HepG2 (cell line): ENCODE data around the gene A3GALT2. TPM values are rescaled to one million over a fixed set of nuclear protein-coding genes. Genes with fewer than 3 reads are reported as not detected.
A peak's percentile ranks its signal among the peaks of the same experiment; 100 is the strongest.

Source experiments
- ARHGAP35 ChIP-seq: sonication (generic); formaldehyde crosslinking; IDR thresholded peaks from 2 replicates; pipeline ENCODE4 v1.9.0; 2022; ENCODE audit warnings: mild to moderate bottlenecking, inconsistent platforms, moderate library complexity, missing genetic modification reagents, borderline replicate concordance
- ELF4 ChIP-seq: sonication (generic); formaldehyde crosslinking; IDR thresholded peaks from 2 replicates; pipeline ENCODE4 v1.5.0; 2020; ENCODE audit warnings: missing genetic modification reagents, mild to moderate bottlenecking, moderate library complexity, borderline replicate concordance
- ETV6 ChIP-seq: sonication (generic); formaldehyde crosslinking; conservative IDR thresholded peaks from 2 replicates; pipeline ENCODE4 v1.4.0; 2020; ENCODE audit warnings: missing genetic modification reagents
- MYC ChIP-seq: sonication (generic); formaldehyde crosslinking; IDR thresholded peaks from 2 replicates; pipeline ENCODE4 v1.9.0; 2021; ENCODE audit warnings: missing genetic modification reagents, borderline replicate concordance
- NFYB ChIP-seq: sonication (generic); formaldehyde crosslinking; IDR thresholded peaks from 2 replicates; pipeline ENCODE4 v1.4.0; 2020; ENCODE audit warnings: missing genetic modification reagents
- PHF20 ChIP-seq: sonication (generic); formaldehyde crosslinking; IDR thresholded peaks from 2 replicates; pipeline ENCODE4 v1.5.0; 2020; ENCODE audit warnings: mild to moderate bottlenecking, missing genetic modification reagents
- ZBTB8A ChIP-seq: sonication (generic); formaldehyde crosslinking; IDR thresholded peaks from 2 replicates; pipeline ENCODE4 v1.4.0; 2020; ENCODE audit warnings: mild to moderate bottlenecking, low read depth, missing genetic modification reagents, borderline replicate concordance
- ZNF230 ChIP-seq: sonication (generic); formaldehyde crosslinking; IDR thresholded peaks from 2 replicates; pipeline ENCODE4 v1.4.0; 2020; ENCODE audit warnings: mild to moderate bottlenecking, missing genetic modification reagents
- ZNF430 ChIP-seq: sonication (generic); formaldehyde crosslinking; IDR thresholded peaks from 2 replicates; pipeline ENCODE4 v1.9.0; 2021; ENCODE audit warnings: mild to moderate bottlenecking, missing genetic modification reagents
- ZNF431 ChIP-seq: sonication (generic); formaldehyde crosslinking; IDR thresholded peaks from 2 replicates; pipeline ENCODE4 v1.9.0; 2022; ENCODE audit warnings: missing genetic modification reagents, low read depth, mild to moderate bottlenecking, borderline replicate concordance
- ZNF468 ChIP-seq: sonication (generic); formaldehyde crosslinking; IDR thresholded peaks from 2 replicates; pipeline ENCODE4 v1.8.0; 2022; ENCODE audit warnings: mild to moderate bottlenecking, moderate library complexity, missing genetic modification reagents
- ZNF816 ChIP-seq: sonication (generic); formaldehyde crosslinking; IDR thresholded peaks from 2 replicates; pipeline ENCODE4 v1.8.0; 2022; ENCODE audit warnings: missing genetic modification reagents, mild to moderate bottlenecking, borderline replicate concordance
- polyA plus RNA-seq, 8 experiments: library from polyadenylated mRNA; depleted of rRNA in 3 of 8; stranded (reverse) in 7 of 8; unstranded in 1 of 8; fragments of >200 nt; fragmentation: Illumina TruSeq in 4 of 8; extraction: Trizol in 4 of 8; gene quantifications; 2 replicates each; pipeline versions ENCODE4 v1.2.1 to v1.2.3, GENCODE V29; 2011 to 2016; ENCODE audit warnings: low read depth in 4 of 8, missing spikeins in 1 of 8, mixed read lengths in 1 of 8; ENCODE audit not compliant: insufficient read depth in 1 of 8
- total RNA-seq, 5 experiments: library from RNA; depleted of rRNA; stranded (reverse); fragments of >200 nt; fragmentation: Illumina TruSeq; extraction: Trizol; gene quantifications; 2 replicates each; pipeline ENCODE4 v1.2.3, GENCODE V29; 2016; ENCODE audit warnings: low read depth in 1 of 5
- TF ChIP-seq, protein P1 (sequence below): sonication (generic); formaldehyde crosslinking; IDR thresholded peaks from 2 replicates; pipeline ENCODE4 v1.8.0; 2023; ENCODE audit warnings: mild to moderate bottlenecking, missing genetic modification reagents
- TF ChIP-seq, protein P2 (sequence below): sonication (generic); formaldehyde crosslinking; conservative IDR thresholded peaks from 2 replicates; pipeline ENCODE4 v1.8.0; 2022; ENCODE audit warnings: low read depth, missing genetic modification reagents
- TF ChIP-seq, protein P3 (sequence below): sonication (generic); formaldehyde crosslinking; IDR thresholded peaks from 2 replicates; pipeline ENCODE4 v1.5.1; 2020; ENCODE audit warnings: mild to moderate bottlenecking, missing genetic modification reagents, moderate library complexity
- TF ChIP-seq, protein P4 (sequence below): IDR thresholded peaks from 2 replicates; pipeline ENCODE4 v1.6.1; 2018; ENCODE audit warnings: missing genetic modification reagents, mild to moderate bottlenecking, missing compliant biosample characterization
- TF ChIP-seq, protein P5 (sequence below): sonication (generic); formaldehyde crosslinking; IDR thresholded peaks from 2 replicates; pipeline ENCODE4 v1.4.0; 2020; ENCODE audit warnings: missing genetic modification reagents, borderline replicate concordance
- TF ChIP-seq, protein P6 (sequence below): sonication (generic); formaldehyde crosslinking; IDR thresholded peaks from 2 replicates; pipeline ENCODE4 v1.5.0; 2020; ENCODE audit warnings: mild to moderate bottlenecking, missing genetic modification reagents

A3GALT2 gene
- total and polyA plus RNA-seq, 2 of the 13 experiments (the other 11 are each of a cell fraction or from before 2014, with no cell fraction given): not detected

DNA sequence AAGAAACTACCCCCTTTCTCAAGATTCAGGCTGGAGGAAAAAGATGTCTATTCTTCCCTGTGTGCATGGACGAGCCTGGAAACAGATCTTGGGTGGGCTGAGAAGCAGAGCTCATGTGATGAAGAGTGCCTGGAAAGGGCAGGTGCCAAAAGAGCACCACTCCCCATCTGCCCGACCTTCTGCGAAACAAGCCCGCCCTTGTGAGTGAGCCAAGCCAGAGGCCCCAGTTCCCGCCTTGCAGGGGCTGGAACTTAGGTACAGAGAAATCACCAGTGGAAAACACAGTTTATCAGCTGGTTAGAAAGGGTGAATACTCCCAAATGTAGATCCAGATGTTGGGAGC is 26.7 kb upstream of the A3GALT2 start (continued):
- TF ChIP-seq, protein P1, sequence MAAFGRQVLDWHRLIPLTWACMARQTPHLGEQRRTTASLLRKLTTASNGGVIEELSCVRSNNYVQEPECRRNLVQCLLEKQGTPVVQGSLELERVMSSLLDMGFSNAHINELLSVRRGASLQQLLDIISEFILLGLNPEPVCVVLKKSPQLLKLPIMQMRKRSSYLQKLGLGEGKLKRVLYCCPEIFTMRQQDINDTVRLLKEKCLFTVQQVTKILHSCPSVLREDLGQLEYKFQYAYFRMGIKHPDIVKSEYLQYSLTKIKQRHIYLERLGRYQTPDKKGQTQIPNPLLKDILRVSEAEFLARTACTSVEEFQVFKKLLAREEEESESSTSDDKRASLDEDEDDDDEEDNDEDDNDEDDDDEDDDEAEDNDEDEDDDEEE (CRISPR knock-in tag): 0 out of 2 replicates have a peak, but pooled peaks have one; percentile 38
- TF ChIP-seq NFYB (CRISPR knock-in tag) (no peak), MYC (CRISPR knock-in tag) (peak; percentile 30; the same call in 1 of the 2 replicates), ZNF468 (CRISPR knock-in tag) (no peak), ZNF431 (CRISPR knock-in tag) (peak; percentile 85; the same call in 1 of the 2 replicates), ELF4 (CRISPR knock-in tag) (no peak), PHF20 (0 out of 2 replicates have a peak, but pooled peaks have one; percentile 34), ZNF430 (CRISPR knock-in tag) (0 out of 2 replicates have a peak, but pooled peaks have one; percentile 22), ZNF230 (peak; percentile 70; the same call in 1 of the 2 replicates), ZNF816 (CRISPR knock-in tag) (0 out of 2 replicates have a peak, but pooled peaks have one; percentile 36), ZBTB8A (no peak), ETV6 (CRISPR knock-in tag) (no peak), ARHGAP35 (CRISPR knock-in tag) (no peak)
- TF ChIP-seq, protein P2, sequence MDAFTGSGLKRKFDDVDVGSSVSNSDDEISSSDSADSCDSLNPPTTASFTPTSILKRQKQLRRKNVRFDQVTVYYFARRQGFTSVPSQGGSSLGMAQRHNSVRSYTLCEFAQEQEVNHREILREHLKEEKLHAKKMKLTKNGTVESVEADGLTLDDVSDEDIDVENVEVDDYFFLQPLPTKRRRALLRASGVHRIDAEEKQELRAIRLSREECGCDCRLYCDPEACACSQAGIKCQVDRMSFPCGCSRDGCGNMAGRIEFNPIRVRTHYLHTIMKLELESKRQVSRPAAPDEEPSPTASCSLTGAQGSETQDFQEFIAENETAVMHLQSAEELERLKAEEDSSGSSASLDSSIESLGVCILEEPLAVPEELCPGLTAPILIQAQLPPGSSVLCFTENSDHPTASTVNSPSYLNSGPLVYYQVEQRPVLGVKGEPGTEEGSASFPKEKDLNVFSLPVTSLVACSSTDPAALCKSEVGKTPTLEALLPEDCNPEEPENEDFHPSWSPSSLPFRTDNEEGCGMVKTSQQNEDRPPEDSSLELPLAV (CRISPR knock-in tag): no peak
- TF ChIP-seq, protein P3, sequence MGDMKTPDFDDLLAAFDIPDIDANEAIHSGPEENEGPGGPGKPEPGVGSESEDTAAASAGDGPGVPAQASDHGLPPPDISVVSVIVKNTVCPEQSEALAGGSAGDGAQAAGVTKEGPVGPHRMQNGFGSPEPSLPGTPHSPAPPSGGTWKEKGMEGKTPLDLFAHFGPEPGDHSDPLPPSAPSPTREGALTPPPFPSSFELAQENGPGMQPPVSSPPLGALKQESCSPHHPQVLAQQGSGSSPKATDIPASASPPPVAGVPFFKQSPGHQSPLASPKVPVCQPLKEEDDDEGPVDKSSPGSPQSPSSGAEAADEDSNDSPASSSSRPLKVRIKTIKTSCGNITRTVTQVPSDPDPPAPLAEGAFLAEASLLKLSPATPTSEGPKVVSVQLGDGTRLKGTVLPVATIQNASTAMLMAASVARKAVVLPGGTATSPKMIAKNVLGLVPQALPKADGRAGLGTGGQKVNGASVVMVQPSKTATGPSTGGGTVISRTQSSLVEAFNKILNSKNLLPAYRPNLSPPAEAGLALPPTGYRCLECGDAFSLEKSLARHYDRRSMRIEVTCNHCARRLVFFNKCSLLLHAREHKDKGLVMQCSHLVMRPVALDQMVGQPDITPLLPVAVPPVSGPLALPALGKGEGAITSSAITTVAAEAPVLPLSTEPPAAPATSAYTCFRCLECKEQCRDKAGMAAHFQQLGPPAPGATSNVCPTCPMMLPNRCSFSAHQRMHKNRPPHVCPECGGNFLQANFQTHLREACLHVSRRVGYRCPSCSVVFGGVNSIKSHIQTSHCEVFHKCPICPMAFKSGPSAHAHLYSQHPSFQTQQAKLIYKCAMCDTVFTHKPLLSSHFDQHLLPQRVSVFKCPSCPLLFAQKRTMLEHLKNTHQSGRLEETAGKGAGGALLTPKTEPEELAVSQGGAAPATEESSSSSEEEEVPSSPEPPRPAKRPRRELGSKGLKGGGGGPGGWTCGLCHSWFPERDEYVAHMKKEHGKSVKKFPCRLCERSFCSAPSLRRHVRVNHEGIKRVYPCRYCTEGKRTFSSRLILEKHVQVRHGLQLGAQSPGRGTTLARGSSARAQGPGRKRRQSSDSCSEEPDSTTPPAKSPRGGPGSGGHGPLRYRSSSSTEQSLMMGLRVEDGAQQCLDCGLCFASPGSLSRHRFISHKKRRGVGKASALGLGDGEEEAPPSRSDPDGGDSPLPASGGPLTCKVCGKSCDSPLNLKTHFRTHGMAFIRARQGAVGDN (CRISPR knock-in tag): peak; percentile 66
- TF ChIP-seq, protein P4, sequence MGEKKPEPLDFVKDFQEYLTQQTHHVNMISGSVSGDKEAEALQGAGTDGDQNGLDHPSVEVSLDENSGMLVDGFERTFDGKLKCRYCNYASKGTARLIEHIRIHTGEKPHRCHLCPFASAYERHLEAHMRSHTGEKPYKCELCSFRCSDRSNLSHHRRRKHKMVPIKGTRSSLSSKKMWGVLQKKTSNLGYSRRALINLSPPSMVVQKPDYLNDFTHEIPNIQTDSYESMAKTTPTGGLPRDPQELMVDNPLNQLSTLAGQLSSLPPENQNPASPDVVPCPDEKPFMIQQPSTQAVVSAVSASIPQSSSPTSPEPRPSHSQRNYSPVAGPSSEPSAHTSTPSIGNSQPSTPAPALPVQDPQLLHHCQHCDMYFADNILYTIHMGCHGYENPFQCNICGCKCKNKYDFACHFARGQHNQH (CRISPR knock-in tag): no peak
- TF ChIP-seq, protein P5, sequence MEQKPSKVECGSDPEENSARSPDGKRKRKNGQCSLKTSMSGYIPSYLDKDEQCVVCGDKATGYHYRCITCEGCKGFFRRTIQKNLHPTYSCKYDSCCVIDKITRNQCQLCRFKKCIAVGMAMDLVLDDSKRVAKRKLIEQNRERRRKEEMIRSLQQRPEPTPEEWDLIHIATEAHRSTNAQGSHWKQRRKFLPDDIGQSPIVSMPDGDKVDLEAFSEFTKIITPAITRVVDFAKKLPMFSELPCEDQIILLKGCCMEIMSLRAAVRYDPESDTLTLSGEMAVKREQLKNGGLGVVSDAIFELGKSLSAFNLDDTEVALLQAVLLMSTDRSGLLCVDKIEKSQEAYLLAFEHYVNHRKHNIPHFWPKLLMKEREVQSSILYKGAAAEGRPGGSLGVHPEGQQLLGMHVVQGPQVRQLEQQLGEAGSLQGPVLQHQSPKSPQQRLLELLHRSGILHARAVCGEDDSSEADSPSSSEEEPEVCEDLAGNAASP (CRISPR knock-in tag): no peak; the same call in 1 of the 2 replicates
- TF ChIP-seq, protein P6, sequence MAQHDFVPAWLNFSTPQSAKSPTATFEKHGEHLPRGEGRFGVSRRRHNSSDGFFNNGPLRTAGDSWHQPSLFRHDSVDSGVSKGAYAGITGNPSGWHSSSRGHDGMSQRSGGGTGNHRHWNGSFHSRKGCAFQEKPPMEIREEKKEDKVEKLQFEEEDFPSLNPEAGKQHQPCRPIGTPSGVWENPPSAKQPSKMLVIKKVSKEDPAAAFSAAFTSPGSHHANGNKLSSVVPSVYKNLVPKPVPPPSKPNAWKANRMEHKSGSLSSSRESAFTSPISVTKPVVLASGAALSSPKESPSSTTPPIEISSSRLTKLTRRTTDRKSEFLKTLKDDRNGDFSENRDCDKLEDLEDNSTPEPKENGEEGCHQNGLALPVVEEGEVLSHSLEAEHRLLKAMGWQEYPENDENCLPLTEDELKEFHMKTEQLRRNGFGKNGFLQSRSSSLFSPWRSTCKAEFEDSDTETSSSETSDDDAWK: no peak
